Cardiac fibroblast (primary cell): ENCODE data around the gene CACHD1.
"Not testable (repeated sequence)": the region's sequence is repeated elsewhere in the genome, so short reads cannot be mapped to it uniquely, and the experiment has no call there.

ENCODE experiments used
- DNase-seq, 2 donors: peaks; one replicate each; pipeline versions ENCODE4 v3.0.0 to v3.0.0-alpha.2; 2010; ENCODE audit warnings: low read depth in 2 of 2
- H3K4me3 ChIP-seq, 2 donors: replicated peaks in 1 of 2; 1 replicate in 1 of 2; 2 replicates in 1 of 2; pipeline ENCODE4 v1.5.1; 2011; ENCODE audit warnings: low read depth in 2 of 2, low read length in 2 of 2, mild to moderate bottlenecking in 2 of 2, moderate library complexity in 1 of 2
- CTCF ChIP-seq: IDR thresholded peaks from one replicate; pipeline ENCODE4 v1.5.1; 2011; ENCODE audit warnings: low read depth, mild to moderate bottlenecking, low read length, inconsistent platforms

CACHD1 gene

GRCh38 chr1:64599242-64599641 lies 129.3 kb downstream of the CACHD1 start:
- TF ChIP-seq CTCF, result no peak
- no peak for DNase-seq
- H3K4me3 ChIP-seq, result no peak overlapping the region

DNA sequence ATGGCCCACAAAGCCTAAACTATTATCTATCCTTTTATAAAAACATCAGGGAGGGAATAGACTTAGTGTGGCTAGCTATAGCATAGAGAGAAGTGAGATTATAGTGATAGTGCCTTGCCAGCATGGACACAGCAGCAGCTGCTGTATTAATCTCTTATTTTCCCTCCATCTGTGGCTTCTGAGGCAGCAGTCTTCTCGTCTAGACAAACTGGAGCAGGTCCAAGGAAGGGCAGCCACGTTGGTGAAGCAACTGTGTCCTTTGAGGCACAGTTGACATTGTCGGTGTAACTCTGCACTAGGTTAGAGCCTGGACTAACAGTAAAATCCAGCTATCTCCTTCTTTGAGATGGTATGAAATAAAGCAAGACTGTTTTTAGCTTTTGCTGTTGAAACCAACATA lies 131.3 kb downstream of the CACHD1 start:
- TF ChIP-seq CTCF, result no peak
- H3K4me3 ChIP-seq, result no peak overlapping the region
- no peak for DNase-seq

GRCh38 chr1:64608005-64608650 lies 138.2 kb downstream of the CACHD1 start:
- DNase-seq, result peak in 1 of 2 donors; percentile 9
- TF ChIP-seq CTCF, result no peak
- no peak overlapping the region for H3K4me3 ChIP-seq

- DNase-seq, result no peak
- no peak for TF ChIP-seq CTCF
- no peak overlapping the region for H3K4me3 ChIP-seq
These were observed 138.7 kb downstream of the CACHD1 start for GRCh38 chr1:64608651-64609048.

DNA sequence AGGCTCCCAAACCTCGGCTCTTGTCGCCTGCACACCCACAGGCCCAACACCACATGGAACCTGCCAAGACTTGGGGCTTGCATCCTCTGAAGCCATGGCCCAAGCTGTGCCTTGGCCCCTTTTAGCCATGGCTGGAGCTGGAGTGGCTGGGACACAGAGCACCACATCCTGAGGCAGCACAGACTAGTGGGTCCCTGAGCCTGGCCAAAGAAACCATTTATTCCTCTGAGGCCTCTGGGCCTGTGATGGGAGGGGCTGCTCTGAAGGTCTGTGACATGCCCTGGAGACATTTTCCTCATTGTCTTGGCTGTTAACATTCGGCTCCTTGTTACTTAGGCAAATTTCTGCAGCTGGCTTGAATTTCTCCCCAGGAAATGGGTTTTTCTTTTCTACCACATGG lies 141.0 kb downstream of the CACHD1 start:
- DNase-seq, result not testable (repeated sequence)

GRCh38 chr1:64616039-64616438 lies 146.1 kb downstream of the CACHD1 start:
- H3K4me3 ChIP-seq, result no peak overlapping the region
- no peak for DNase-seq
- TF ChIP-seq CTCF, result no peak

More for the DNA sequence above, 141.0 kb downstream of the CACHD1 start:
- H3K4me3 ChIP-seq, result not testable (repeated sequence)

DNA sequence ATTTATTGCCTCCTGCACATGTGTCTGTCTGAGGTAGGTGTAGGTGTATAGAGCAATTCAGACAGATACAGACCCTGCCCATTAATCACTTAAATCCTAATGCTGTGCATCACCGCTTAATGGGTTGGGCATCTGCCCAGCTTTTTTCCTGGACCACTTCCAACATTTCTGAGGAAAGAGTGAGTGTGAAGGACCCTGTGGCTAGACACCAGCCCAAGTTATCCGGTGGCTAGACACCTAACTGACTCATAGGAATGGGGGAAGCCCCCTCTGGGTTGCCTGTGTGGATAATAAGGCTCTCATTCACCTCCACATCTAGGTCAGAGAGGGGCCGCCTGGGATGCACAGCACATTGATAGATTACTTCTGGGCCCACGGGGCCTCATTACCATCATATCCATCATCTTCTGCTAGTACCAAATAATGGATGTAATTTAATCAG lies 153.8 kb downstream of the CACHD1 start:
- DNase-seq, result peak; percentile 26 to 63
- no peak overlapping the region for H3K4me3 ChIP-seq
- no peak for TF ChIP-seq CTCF
